HG02588 (cell line): Measurements from ENCODE around the gene ST3GAL6.

Source experiments
- ATAC-seq: cut with Tn5 transposase; IDR thresholded peaks from one replicate; pipeline ENCODE4 v1.9.1; 2021; ENCODE audit warnings: mild to moderate bottlenecking, moderate library complexity; ENCODE audit not compliant: unreplicated experiment

ST3GAL6 gene, protein sequence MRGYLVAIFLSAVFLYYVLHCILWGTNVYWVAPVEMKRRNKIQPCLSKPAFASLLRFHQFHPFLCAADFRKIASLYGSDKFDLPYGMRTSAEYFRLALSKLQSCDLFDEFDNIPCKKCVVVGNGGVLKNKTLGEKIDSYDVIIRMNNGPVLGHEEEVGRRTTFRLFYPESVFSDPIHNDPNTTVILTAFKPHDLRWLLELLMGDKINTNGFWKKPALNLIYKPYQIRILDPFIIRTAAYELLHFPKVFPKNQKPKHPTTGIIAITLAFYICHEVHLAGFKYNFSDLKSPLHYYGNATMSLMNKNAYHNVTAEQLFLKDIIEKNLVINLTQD

DNA sequence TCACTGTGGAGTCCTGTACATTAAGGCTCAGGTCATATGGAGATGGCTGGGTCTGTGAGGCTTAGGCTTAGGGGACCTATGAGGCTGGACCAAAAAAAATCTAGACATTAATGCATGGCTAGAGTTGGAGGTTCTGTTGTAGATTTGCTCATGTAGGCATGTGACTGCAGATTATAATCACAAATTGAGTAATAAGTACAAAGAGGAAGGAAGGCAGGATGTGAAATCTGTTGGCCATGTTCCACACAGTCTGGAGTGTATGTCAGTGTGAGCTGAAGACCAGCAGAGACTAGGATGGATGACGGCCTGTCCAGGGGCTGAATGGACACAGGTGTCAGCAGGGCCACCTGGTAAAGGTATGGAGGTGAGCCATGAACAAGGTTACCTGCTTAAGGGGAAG, at the start of gene ST3GAL6:
TSS of gene ST3GAL6 (plus strand) at position 265 of the 400 bp plus-strand sequence. CDS start 5,101 bp downstream, outside the sequence.
- ATAC-seq, result peak; percentile 55

DNA sequence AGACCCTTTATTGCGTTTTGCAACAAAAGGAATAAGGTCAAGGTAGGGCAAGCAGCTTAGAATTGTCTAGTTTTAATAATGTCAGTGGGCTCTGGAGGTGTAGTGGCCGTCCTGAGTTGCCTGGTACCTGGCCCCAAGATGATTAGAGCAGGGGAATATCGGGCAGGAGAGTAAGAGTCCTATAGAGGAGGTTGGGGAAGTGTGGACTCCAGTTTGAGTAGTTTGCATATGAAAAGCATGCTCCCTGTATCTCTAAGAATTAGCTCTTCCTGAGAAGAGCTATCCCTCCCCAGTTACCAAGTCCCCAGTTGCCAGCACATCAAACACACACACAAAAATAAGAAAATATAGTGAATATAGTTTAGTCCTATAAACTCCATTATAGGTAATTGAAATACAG, 49.2 kb upstream of the ST3GAL6 start:
- no peak for ATAC-seq

DNA sequence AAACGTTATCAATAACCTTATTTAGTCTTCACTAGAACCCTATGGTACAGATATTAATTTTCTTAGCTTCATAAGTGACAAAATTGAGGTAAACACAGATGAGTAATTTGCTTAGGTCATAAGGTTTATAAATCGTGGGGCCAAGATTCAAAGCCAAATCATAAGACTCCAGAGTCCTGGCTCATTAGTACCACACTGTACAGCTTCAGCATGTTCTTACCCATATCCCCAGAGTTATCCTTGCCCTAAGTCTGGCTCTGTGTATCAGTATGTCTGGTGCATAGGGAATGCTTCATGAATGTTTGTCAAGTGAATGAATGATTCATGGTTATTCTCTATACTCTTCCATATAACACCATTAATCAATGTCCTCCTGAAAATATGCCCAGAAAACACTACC, 45.6 kb upstream of the ST3GAL6 start:
- no peak for ATAC-seq

DNA sequence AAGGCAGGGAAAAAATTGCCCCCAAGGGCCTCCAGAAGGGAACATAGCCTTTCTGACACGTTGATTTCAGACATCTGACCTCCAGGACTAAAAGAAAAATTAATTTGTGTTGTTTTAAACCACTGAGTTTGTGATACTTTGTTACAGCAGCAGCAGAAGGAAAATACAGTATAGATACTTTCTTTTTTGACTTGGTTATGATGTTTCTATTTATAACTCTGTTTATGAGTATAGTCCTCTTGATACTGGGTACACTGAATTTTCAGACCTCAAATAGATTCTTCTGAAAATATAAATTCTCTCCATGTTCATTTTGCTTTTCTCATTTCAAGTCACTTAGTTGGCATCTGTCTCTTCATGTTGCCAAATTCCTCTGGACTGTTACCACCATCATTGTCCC, 44.4 kb upstream of the ST3GAL6 start:
- ATAC-seq, result no peak

DNA sequence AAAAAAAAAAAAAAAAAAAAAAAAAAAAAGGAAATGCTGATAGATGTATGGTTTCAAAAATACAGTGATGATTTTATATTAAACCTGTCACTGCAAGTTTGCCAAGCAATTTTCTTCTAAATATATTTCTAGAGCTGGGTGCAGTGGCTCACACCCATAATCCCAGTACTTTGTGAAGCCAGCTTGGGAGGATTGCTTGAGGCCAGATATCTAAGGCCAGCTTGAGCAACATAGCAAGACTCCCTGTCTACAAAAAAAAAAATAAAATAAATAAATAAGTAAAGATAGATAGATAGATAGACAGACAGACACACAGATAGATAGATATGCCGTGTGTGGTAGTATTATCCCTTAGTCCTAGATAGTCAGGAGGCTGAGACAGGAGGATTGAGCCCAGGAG, 41.4 kb upstream of the ST3GAL6 start:
- no peak for ATAC-seq

DNA sequence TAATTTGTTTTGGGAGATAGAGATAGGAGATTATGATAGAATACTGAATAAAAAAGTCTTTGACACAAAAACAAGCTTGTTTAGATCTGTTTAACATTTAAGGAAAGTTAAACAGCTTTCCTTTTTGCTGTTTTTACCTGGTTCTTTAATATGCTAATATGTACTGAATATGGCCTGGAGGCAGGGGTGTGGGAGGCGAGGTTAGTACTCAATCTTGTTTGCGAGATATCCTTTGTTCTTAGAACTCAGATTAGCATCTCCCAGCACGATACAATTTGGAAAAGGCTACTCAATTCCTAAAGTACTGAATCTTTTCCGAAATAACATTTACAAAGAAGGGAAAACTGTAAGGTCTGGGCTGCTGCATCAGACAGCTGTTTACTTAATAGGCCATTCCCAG, 40.8 kb upstream of the ST3GAL6 start:
- no peak for ATAC-seq

DNA sequence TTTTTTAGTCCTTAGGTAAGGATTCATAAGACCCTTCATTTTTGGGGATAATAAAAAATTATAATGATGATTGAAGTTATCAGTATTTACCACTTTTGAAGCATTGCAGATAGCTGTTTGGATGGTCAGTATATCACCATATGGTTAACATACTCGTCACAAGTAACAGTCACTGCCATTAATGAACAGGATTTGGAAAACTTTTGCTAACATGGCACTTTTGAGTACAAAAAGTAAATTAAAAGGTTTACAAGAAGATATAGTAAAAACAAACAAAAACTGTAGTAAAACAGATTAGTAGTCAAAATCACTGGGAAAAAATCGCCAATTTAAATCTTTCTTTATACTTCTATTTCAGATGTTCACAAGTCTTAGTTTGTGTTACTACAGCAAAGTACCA, 37.8 kb upstream of the ST3GAL6 start:
- ATAC-seq, result no peak

DNA sequence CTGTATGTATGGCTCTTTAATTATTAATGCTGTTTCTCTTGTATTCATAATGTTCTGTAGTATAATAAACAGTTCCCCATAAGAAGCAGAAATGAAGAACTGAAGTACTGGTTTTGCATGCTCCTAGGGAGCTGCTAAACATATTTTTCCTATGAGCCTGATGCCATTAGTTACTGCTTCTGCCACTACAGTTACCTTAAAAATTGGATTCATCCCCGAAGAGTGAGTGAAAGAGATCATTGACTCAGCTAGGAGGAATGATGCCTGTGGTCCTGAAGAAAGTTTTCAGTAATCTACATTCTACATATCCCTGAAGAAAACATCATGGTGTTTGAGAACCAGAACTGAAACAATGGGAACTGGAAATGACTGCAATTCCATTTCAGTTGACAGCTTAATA, 37.1 kb upstream of the ST3GAL6 start:
- no peak for ATAC-seq

DNA sequence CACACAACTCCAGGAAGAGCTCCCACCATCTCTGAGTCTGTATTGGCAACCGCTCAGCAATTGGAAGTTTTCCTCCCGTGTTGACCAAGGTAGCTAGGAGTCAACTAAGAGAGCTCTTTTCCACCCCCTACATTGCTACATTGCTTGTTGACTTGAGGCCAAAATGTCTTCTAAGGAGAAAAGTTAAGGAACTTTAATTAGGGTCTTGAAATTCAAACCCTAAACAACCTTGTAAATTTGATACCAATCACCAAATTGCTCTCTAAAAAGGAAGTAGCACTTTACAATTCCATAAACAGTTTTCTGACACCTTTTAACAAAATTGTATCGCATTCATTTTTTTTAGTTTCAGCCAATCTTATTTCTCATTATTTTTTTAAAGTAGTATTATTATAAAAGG, 35.5 kb upstream of the ST3GAL6 start:
- no peak for ATAC-seq

DNA sequence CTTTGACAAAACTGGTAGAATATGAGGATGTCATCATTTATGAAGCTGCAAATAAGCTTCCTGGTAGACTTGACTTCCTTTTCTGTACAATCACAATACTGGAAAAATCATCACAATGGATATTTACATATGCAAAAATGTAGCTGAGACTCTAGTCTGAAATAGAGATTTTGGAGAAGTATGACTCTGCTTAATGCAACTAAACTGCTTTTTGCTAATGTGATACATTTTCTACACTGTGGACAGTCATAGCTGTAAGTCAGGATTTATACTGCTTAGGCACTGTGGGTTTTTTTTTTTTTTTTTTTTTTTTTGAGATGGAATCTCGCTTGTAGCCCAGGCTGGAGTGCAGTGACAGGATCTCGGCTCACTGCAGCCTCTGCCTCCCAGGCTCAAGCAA, 34.5 kb upstream of the ST3GAL6 start:
- ATAC-seq, result no peak

DNA sequence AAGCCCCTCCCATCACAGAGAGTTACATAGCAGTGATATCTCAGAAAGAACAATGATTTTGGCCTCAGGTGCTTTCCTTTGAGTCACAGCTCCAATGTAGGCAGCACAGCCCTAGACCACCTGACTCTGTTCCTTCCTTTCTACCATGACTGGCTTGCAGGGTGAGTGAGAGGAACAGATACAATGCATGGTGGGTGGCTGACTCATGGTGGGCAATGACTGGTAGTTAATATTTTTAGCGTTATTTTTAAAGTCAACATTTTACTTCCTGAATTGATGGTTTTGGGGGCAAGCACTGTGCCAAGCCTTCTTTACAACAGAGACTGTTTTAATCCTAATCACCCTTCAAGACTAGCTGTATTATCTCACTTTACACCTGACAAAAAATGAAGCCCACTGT, 32.8 kb upstream of the ST3GAL6 start:
- peak; percentile 42 for ATAC-seq

DNA sequence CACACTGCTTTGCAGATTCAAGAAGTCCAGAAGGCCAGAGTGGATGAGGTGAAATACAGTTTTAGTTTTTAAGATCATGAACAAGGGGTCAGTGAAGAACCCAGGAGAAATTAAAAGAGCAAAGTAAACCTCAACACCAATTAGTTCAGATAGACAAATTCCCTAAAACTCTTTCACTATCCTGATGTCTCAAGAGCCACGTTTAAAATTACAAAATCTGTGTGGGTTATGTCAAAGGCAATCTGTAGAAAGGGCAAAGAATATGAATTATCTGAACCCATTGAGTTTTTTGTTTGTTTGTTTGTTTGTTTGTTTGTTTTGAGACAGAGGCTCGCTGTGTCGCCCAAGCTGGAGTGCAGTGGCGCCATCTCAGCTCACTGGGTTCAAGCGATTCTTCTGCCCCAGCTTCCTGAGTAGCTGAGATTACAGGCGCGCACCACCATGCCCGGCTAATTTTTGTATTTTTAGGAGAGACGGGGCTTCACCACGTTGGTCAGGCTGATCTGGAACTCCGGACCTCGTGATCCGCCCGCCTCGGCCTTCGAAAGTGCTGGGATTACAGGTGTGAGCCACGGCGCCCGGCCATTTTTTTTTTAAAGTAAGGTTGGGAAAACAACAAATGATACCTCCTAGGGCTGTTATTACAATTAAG, 32.1 kb upstream of the ST3GAL6 start:
- no peak for ATAC-seq

DNA sequence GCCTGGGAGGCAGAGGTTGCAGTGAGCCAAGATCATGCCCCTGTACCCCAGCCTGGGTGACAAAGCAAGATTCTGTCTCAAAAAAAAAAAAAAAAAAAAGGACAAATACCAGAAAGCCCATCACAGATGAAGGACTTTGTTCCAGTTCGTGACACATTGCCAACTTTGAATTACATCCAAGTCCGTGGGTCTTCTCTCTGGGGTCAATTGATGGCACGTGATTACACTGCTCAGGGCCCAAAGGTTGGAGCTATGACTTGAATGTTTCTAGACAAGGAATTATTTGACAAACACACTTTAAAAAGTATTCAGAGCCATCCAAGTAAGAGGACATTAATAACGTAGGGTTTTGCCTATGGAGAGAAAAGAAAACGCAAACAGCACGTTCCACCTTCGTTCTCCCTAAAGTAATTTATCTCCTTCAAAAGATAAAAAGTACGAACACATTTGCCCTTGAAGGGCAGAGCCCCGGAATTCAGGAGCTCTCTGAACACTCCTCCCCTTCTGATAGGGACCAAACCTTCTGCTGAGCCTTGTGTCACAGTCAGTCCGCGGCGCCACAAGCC, 31.3 kb upstream of the ST3GAL6 start:
- ATAC-seq, result peak; percentile 53

DNA sequence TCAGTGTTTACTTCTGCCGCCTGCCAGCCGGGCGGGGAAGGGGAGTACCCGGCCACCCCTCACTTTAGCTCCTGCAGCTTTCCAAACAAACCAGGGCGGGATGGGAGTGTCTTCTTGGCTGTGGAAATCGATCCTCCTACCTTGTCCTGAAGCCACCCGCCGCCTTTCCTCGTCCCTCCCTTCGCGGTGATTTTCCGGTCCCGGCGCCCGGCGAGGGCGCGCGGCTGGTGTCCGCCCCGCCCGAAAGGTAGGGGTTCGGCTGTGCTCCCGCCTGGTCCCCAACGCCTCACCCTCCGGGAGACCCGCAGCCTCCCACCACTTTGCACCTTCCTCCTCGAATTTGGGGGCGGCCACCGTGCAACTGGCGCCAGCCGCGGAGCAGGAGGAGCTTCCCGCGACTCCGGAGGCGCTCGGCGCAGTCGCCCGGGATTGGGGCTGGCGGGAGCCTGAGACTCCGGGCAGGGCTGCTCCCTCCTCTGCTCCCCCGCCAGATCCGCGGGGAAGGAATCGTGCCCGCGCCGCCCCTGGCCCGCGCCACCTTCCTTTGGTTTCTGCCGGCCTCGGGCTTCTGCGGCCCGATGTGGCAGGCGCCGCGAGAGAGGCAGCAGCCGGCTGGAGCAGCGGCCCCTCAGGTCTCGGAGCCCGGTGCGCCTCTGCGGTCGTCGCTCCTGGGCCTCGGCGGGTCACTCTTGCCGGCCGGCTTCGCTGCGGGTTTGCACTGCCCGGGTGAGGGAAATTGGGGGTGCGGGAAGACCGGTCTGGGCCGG, 30.7 kb upstream of the ST3GAL6 start:
- ATAC-seq, result peak; percentile 33

DNA sequence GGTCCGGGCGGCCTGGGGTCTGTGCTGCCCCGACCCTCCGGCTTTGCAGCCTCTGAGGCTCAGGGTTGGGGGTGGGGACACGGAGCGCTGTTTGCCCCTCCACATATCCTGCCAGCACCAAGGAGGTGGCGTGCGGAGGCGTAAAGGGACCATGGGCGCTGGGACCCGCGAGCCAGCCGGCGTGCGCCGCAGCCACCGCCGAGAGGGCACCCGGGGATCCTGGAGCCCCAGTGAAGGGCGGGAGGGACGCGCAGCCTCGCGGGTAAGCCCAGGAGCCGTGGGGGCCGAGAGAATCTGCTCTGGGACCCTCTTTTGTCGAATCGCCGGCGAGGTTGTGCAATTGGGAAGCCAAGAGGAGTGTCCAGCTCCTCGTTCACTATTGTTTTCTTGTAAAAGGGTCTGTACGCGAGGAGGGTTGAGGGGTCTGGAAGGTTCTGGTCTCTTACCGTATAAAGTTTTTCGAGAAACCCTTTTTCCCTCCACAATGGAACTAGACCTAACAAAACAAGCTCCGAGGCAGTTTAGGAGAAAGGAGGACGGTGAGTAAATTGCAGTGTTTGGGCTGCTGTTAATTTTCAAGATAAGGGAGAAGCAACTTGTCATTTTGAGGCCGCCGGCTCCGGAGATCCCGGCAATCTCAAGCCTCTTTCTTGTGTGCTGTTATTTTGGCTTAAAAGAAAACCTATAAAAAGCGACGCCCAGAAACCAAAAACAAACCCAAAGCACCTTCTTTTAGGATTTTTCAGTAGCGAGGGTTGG, 29.9 kb upstream of the ST3GAL6 start:
- peak; percentile 24 for ATAC-seq

DNA sequence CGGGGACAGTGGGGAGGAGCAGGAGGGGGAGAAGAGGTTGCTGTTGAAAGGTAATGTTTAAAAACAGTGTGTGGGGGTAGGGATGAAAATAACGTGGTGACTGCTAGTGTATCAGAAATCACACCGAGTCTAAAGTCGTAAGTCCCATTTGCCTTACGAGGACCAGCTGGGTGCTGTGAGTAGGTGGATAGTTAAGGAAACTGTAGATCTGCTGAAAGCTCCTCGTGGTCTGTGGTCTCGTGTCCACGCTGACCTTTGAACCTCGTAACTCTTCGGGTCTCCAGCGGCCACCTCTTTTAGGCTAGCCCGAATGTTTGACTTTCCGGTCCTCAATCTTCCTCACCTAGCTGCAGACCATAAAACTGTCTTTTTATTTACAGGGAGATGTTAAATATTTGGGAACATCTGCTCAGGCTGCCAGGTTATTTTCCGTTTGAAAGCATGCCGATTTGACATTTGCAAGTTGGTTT, 29.3 kb upstream of the ST3GAL6 start:
- peak; percentile 40 for ATAC-seq

DNA sequence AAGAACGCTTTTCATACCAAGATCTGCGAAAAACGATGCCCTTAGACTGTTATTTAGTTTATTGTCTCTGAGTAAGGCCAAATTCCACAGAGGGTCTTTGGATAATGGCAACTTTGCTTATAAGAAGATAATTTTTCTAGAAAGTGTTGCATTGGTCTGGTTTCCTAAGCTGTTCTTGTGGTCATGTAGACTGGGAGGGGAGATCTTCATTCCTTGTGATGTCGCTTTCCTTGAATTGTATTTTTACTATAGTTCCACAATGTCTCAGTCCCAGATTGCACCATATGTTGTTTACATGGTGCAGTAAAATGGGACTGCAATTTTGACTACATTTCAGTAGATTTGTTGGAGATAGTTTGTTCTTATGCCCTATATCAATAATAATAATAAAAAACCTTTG, 28.8 kb upstream of the ST3GAL6 start:
- no peak for ATAC-seq

DNA sequence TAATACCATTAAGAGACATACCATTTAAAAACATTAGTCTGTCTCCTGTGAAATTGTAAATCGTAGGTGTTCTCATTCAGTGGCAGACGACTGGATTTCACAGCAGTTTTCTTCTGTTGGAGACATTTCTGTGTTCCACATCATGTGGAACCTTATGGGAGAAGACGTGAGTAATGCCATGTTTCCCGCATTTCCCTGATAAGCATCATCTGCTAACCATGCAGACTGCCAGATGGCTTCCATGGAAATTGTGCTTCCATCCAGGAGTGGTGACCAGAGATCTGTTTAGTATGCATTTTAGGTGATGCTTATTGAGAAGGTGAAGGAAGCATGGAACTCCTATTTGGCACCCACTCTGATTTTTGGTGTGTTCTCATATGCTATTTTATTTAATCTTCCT, 28.4 kb upstream of the ST3GAL6 start:
- no peak for ATAC-seq

DNA sequence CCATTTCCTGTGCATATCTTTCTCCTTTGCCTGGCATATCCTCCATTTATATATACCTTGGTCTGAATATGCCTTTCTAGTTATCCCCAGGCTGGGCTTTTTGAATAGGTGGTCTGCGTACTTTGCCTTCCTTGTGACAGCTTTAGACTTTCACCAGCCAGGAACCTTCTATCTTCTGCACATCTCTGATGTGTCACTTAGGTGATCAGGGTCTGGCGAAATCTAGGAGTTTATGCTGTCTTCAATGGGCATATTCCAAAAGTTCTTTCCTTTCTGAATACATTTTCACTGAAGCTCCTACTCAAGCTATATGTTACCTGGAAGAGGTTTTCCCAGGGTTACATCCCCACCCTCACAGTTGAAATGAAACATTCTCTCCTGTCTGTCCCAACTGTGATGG, 27.8 kb upstream of the ST3GAL6 start:
- ATAC-seq, result no peak

DNA sequence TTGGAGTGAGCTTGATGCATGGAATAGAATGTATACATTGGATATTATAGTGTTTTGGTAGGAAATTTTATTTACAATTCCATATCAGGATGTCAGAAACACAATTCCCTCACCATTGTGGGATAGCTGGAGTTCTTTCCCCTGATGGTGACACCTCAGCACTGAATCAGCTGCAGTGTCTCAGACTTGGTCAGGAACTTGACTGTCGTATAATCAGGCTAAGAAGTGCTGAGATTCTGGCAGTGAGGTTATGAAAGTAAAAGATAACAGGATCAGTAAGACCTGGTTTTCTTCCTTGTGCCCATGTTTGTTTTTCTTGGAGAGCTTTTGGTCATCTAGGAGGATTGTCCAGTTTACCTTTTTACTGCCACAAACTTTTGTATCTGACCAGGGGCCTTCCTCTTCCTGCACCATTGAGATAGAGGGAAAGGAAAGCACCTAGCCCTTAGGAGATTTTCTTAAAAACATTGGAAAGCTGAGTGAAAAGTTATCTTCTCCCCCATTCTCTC, 27.3 kb upstream of the ST3GAL6 start:
- no peak for ATAC-seq

DNA sequence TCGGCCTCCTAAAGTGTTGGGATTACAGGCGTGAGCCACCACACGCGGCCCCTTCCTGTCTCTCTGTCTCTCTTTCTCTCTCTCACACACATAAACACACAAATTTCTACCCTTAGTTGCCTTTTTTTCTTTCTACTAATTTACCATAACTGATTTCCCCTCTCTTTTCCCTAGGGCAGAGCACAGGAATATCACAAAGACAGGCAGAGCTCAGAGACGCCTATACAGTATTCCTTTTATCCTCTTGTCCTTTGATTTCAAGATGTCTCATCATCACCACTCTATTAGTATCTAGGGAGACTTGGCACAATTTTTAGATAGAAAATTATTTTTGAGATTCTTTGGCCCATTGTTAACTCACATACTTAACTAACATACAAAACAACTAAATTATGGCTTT, 25.8 kb upstream of the ST3GAL6 start:
- ATAC-seq, result no peak
